ENCODE data around the gene TRMU.

The TRMU gene

GRCh38 chr22:46357711-46358520 is 22.4 kb downstream of the TRMU start:
- DNase-seq = no peak

- no peak for DNase-seq
Observed at GRCh38 chr22:46358766-46359165, 23.3 kb downstream of the TRMU start.

GRCh38 chr22:46359362-46359761 is 23.8 kb downstream of the TRMU start:
- DNase-seq = no peak

GRCh38 chr22:46360097-46360496 is 24.6 kb downstream of the TRMU start:
- no peak for DNase-seq

- no peak for DNase-seq
Observed at GRCh38 chr22:46360891-46361290, 25.4 kb downstream of the TRMU start.

GRCh38 chr22:46361826-46362202 is 26.3 kb downstream of the TRMU start:
- DNase-seq = no peak

- DNase-seq = no peak
Observed at GRCh38 chr22:46362203-46362933, 26.9 kb downstream of the TRMU start.

GRCh38 chr22:46362934-46363515 is 27.5 kb downstream of the TRMU start:
- no peak for DNase-seq

GRCh38 chr22:46363611-46364321 is 28.3 kb downstream of the TRMU start:
- DNase-seq = no peak

GRCh38 chr22:46364341-46365165 is 29.0 kb downstream of the TRMU start:
- DNase-seq = no peak

GRCh38 chr22:46365166-46365624 is 29.7 kb downstream of the TRMU start:
- no peak for DNase-seq

GRCh38 chr22:46366327-46366731 is 30.8 kb downstream of the TRMU start:
- DNase-seq = no peak

GRCh38 chr22:46366801-46367706 is 31.5 kb downstream of the TRMU start:
- DNase-seq = peak; percentile 57

- DNase-seq = peak; percentile 58
Observed at GRCh38 chr22:46367707-46368191, 32.2 kb downstream of the TRMU start.

GRCh38 chr22:46368422-46368821 is 32.9 kb downstream of the TRMU start:
- DNase-seq = no peak

GRCh38 chr22:46368871-46369715 is 33.6 kb downstream of the TRMU start:
- DNase-seq = no peak

GRCh38 chr22:46369716-46370583 is 34.4 kb downstream of the TRMU start:
- no peak for DNase-seq

GRCh38 chr22:46370584-46371291 is 35.2 kb downstream of the TRMU start:
- DNase-seq = peak; percentile 44

All from central memory CD4-positive, alpha-beta T cell (primary cell).